A549 (cell line): ENCODE results near the gene GAL.

Experiments
- EP300 ChIP-seq, 2 experiments: fragments of >200 bp; sonication (Bioruptor Twin); formaldehyde crosslinking; IDR thresholded peaks; 2 replicates in 1 of 2; 3 replicates in 1 of 2; pipeline ENCODE4 v1.6.1; 2016 to 2017
- ESRRA ChIP-seq: fragments of 150-350 bp; IDR thresholded peaks from 2 replicates; pipeline ENCODE4 v1.6.1; 2014; ENCODE audit warnings: mild to moderate bottlenecking, low read length, borderline replicate concordance
- KDM1A ChIP-seq: fragments of 200-600 bp; sonication (generic); IDR thresholded peaks from 2 replicates; pipeline ENCODE4 v1.6.1; 2016; ENCODE audit warnings: low read depth, mild to moderate bottlenecking
- POLR2A ChIP-seq: IDR thresholded peaks from 2 replicates; pipeline ENCODE4 v1.6.1; 2012; ENCODE audit warnings: mild to moderate bottlenecking, low read length
- TF ChIP-seq, protein P1 (sequence below): fragments of >200 bp; sonication (Bioruptor Twin); formaldehyde crosslinking; IDR thresholded peaks from 3 replicates; pipeline ENCODE4 v1.5.1; 2016
- TF ChIP-seq, protein P2 (sequence below): IDR thresholded peaks from 2 replicates; pipeline ENCODE4 v1.6.1; 2012
- TF ChIP-seq, protein P3 (sequence below): fragments of 200-600 bp; sonication (generic); IDR thresholded peaks from 2 replicates; pipeline ENCODE4 v1.6.1; 2016; ENCODE audit warnings: antibody characterized with exemption, mild to moderate bottlenecking, moderate library complexity

DNA sequence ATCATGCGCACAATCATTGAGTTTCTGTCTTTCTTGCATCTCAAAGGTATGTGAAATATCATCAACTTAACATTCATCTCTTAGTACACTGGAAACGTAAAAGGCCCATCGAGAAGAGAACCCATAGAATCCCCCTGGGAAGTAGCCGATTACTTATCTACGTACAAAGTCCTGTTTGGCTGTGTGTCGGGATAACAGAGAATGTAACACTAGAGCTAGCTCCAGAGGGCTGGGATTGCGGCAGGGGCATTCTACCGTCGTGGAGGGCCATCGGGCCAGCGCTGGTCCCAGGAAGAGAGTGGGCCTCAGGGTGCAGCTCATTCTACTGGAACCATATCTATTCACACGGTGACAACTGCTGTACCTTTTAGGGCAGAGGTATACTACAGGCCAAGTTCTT lies 4.5 kb downstream of the GAL start:
- TF ChIP-seq, protein P1, sequence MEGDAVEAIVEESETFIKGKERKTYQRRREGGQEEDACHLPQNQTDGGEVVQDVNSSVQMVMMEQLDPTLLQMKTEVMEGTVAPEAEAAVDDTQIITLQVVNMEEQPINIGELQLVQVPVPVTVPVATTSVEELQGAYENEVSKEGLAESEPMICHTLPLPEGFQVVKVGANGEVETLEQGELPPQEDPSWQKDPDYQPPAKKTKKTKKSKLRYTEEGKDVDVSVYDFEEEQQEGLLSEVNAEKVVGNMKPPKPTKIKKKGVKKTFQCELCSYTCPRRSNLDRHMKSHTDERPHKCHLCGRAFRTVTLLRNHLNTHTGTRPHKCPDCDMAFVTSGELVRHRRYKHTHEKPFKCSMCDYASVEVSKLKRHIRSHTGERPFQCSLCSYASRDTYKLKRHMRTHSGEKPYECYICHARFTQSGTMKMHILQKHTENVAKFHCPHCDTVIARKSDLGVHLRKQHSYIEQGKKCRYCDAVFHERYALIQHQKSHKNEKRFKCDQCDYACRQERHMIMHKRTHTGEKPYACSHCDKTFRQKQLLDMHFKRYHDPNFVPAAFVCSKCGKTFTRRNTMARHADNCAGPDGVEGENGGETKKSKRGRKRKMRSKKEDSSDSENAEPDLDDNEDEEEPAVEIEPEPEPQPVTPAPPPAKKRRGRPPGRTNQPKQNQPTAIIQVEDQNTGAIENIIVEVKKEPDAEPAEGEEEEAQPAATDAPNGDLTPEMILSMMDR: no peak
- TF ChIP-seq KDM1A (no peak), POLR2A (no peak), ESRRA (no peak), EP300 (IDR thresholded peaks at IDR 0.05) (no peak)
- TF ChIP-seq, protein P2, sequence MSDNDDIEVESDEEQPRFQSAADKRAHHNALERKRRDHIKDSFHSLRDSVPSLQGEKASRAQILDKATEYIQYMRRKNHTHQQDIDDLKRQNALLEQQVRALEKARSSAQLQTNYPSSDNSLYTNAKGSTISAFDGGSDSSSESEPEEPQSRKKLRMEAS: no peak
- TF ChIP-seq, protein P3, sequence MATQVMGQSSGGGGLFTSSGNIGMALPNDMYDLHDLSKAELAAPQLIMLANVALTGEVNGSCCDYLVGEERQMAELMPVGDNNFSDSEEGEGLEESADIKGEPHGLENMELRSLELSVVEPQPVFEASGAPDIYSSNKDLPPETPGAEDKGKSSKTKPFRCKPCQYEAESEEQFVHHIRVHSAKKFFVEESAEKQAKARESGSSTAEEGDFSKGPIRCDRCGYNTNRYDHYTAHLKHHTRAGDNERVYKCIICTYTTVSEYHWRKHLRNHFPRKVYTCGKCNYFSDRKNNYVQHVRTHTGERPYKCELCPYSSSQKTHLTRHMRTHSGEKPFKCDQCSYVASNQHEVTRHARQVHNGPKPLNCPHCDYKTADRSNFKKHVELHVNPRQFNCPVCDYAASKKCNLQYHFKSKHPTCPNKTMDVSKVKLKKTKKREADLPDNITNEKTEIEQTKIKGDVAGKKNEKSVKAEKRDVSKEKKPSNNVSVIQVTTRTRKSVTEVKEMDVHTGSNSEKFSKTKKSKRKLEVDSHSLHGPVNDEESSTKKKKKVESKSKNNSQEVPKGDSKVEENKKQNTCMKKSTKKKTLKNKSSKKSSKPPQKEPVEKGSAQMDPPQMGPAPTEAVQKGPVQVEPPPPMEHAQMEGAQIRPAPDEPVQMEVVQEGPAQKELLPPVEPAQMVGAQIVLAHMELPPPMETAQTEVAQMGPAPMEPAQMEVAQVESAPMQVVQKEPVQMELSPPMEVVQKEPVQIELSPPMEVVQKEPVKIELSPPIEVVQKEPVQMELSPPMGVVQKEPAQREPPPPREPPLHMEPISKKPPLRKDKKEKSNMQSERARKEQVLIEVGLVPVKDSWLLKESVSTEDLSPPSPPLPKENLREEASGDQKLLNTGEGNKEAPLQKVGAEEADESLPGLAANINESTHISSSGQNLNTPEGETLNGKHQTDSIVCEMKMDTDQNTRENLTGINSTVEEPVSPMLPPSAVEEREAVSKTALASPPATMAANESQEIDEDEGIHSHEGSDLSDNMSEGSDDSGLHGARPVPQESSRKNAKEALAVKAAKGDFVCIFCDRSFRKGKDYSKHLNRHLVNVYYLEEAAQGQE: no peak
